OCI-LY7 (cell line): Measurements from ENCODE around the gene FBXO11. TPM values are rescaled to one million over a fixed set of nuclear protein-coding genes. Genes with fewer than 3 reads are reported as not detected.

Experiments
- BruUV-seq: library from RNA; stranded (reverse); fragments of 400-500 nt; replicated peaks from 2 replicates; lab custom pipeline; 2021; lab: Mats Ljungman, UMichigan
- CTCF ChIA-PET: fragments of 300-600 bp; sonication (Branson Sonifier 250); formaldehyde crosslinking; loops from one replicate; lab custom pipeline; 2022; ENCODE audit warnings: antibody characterized with exemption; ENCODE audit not compliant: unreplicated experiment; lab: Charles Lee
- POLR2A ChIA-PET: fragments of 300-600 bp; sonication (Branson Sonifier 250); formaldehyde crosslinking; loops from one replicate; lab custom pipeline; 2022; ENCODE audit warnings: antibody characterized with exemption; lab: Charles Lee
- DNase-seq: peaks from one replicate; pipeline ENCODE4 v3.0.0-alpha.2; 2015; ENCODE audit warnings: low spot score
- H2AFZ ChIP-seq: fragments of 200-600 bp; sonication (generic), shearing (Covaris generic); 2 replicates; pipeline ENCODE4 v1.6.1; 2014; ENCODE audit warnings: mild to moderate bottlenecking, antibody characterized with exemption, low read length, moderate library complexity
- H3K27ac ChIP-seq: fragments of 200-600 bp; sonication (generic); 2 replicates; pipeline ENCODE4 v1.5.1; 2014; ENCODE audit warnings: mixed run types, low read depth, mild to moderate bottlenecking, moderate library complexity, low read length, inconsistent platforms; ENCODE audit not compliant: poor library complexity, severe bottlenecking
- H3K36me3 ChIP-seq: fragments of 200-600 bp; sonication (generic); 2 replicates; pipeline ENCODE4 v1.6.1; 2014; ENCODE audit warnings: mild to moderate bottlenecking, antibody characterized with exemption, low read length, moderate library complexity, mixed read lengths; ENCODE audit not compliant: insufficient read depth
- H3K4me1 ChIP-seq: fragments of 200-600 bp; sonication (generic); 2 replicates; pipeline ENCODE4 v1.5.1; 2014; ENCODE audit warnings: mild to moderate bottlenecking, low read length; ENCODE audit not compliant: insufficient read depth, poor library complexity, severe bottlenecking
- H3K4me2 ChIP-seq: fragments of 200-600 bp; sonication (generic); 2 replicates; pipeline ENCODE4 v1.6.1; 2014; ENCODE audit warnings: mild to moderate bottlenecking, low read length
- H3K4me3 ChIP-seq: fragments of 200-600 bp; sonication (generic); 2 replicates; pipeline ENCODE4 v1.5.1; 2014; ENCODE audit warnings: mild to moderate bottlenecking, low read depth, low read length; ENCODE audit not compliant: poor library complexity, severe bottlenecking
- H3K79me2 ChIP-seq: fragments of 200-600 bp; sonication (generic); 2 replicates; pipeline ENCODE4 v1.6.1; 2016; ENCODE audit warnings: low read depth, mild to moderate bottlenecking, low read length, moderate library complexity, mixed read lengths; ENCODE audit not compliant: insufficient read depth
- H3K9me2 ChIP-seq: fragments of 200-600 bp; sonication (generic); 2 replicates; pipeline ENCODE4 v1.6.1; 2016; ENCODE audit warnings: mild to moderate bottlenecking, low read length, mixed read lengths; ENCODE audit not compliant: insufficient read depth
- H3K9me3 ChIP-seq: fragments of 200-600 bp; sonication (generic); 2 replicates; pipeline ENCODE4 v1.6.1; 2014; ENCODE audit warnings: mild to moderate bottlenecking, mixed run types, low read length, mixed read lengths
- H4K20me1 ChIP-seq: fragments of 200-600 bp; sonication (generic); 2 replicates; pipeline ENCODE4 v1.6.1; 2014; ENCODE audit warnings: mild to moderate bottlenecking, antibody characterized with exemption, low read length, moderate library complexity, mixed read lengths; ENCODE audit not compliant: insufficient read depth
- EZH2phosphoT487 ChIP-seq: fragments of 200-600 bp; sonication (generic); IDR thresholded peaks from 2 replicates; pipeline ENCODE4 v1.6.1; 2018; ENCODE audit warnings: low read depth, borderline replicate concordance, mild to moderate bottlenecking, mixed run types, antibody characterized with exemption, low read length, moderate library complexity, mixed read lengths
- intact Hi-C: fragments of 100-400 bp; cut with micrococcal nuclease; formaldehyde crosslinking; loops from one replicate; pipeline ENCODE4 v1.10.0; 2022; ENCODE audit not compliant: unreplicated experiment
- total RNA-seq, 2 experiments: library from RNA; depleted of rRNA in 1 of 2; stranded (reverse); fragments of >200 nt in 1 of 2; shearing (Covaris generic) in 1 of 2; gene quantifications; 2 replicates each; pipeline ENCODE4 v1.2.3, GENCODE V29; 2014 to 2022
- TF ChIP-seq, protein P1 (sequence below): fragments of 200-600 bp; sonication (generic); conservative IDR thresholded peaks from 2 replicates; pipeline ENCODE4 v1.5.1; 2014; ENCODE audit warnings: mild to moderate bottlenecking, antibody characterized with exemption, low read length, moderate library complexity, mixed read lengths

Gene FBXO11
- total RNA-seq, 2 experiments from 2014 or later, result 31.9 to 73.2 TPM

DNA sequence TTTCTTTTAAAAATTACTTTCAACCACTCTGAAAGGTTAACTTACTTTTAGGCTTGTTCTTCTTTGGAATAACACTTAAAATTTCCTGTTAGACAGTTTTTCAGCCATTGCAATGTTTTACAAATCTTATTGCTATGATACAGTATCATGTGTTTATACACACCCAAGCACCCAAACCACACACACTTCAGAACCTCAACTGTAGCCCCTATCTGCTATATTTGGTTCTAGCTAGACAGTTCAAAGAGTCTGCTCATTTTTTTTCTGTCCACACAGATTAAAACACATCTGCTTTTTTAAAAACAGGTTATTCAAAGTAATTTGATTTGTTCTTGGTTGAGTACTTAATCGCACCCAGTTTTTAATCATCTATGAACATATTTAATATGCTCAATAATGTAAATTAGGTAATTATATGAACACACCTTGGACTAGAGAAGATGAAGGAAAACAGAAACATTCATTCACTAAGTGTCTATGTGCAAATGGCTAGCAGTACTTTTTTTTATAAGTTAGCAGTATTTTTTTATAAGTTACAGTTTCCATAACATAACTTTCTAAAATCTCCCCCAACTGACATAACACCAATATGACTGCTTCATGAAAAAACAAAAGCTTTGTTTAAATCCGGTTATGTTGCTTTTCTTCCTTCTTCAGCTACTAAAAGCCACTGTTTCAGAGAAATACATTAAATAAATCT lies 17.6 kb downstream of the FBXO11 start:
- Histone ChIP-seq H3K4me1 (peaks cover 32% of the 10 kb centered on the region), H3K4me3 (no peak overlapping the region), H4K20me1 (peaks cover 35% of the 10 kb centered on the region), H2AFZ (no peak overlapping the region), H3K9me3 (no peaks in the 10 kb centered on the region), H3K36me3 (peaks cover 51% of the 10 kb centered on the region), H3K27ac (no peak overlapping the region), H3K79me2 (peaks cover 99% of the 10 kb centered on the region), H3K4me2 (no peak overlapping the region), H3K9me2 (no peaks in the 10 kb centered on the region)
- intact Hi-C loops, result no loop called here
- POLR2A ChIA-PET, result interaction anchor here (0.6 to 2.0 kb wide), 7 partner anchors 8 to 434 kb away, joined by 3 to 10 read pairs (median 6); no protein-coding TSS in a partner anchor
- CTCF ChIA-PET, result interaction anchor here (0.6 kb wide), 1 partner anchor 35 kb away, joined by 3 read pairs; no protein-coding TSS in a partner anchor
- DNase-seq, result no peak
- TF ChIP-seq, protein P1, sequence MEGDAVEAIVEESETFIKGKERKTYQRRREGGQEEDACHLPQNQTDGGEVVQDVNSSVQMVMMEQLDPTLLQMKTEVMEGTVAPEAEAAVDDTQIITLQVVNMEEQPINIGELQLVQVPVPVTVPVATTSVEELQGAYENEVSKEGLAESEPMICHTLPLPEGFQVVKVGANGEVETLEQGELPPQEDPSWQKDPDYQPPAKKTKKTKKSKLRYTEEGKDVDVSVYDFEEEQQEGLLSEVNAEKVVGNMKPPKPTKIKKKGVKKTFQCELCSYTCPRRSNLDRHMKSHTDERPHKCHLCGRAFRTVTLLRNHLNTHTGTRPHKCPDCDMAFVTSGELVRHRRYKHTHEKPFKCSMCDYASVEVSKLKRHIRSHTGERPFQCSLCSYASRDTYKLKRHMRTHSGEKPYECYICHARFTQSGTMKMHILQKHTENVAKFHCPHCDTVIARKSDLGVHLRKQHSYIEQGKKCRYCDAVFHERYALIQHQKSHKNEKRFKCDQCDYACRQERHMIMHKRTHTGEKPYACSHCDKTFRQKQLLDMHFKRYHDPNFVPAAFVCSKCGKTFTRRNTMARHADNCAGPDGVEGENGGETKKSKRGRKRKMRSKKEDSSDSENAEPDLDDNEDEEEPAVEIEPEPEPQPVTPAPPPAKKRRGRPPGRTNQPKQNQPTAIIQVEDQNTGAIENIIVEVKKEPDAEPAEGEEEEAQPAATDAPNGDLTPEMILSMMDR, result no peak
- no peak for TF ChIP-seq EZH2phosphoT487
- no TSS peak for BruUV-seq

DNA sequence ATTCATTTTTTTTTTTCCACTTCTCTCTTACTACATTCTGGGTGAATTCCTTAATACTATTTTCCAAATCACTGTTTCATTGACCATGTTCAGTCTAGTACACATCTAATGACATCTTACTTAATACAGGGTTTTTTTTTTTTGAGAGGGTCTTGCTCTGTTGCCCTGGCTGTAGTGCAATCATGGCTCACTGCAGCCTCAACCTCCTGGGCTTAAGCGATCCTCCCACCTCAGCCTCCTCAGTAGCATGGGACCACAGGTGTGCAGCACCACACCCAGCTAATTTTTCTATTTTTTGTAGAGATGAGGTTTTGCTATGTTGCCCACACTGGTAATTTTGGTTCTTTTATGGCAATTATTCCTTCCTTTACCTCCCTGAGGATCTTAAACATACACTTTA lies 29.4 kb downstream of the FBXO11 start:
- ChIA-PET CTCF (no interaction called here), POLR2A (interaction anchor here (0.7 to 1.2 kb wide), 4 partner anchors 10 to 31 kb away, joined by 4 to 9 read pairs (median 4); no protein-coding TSS in a partner anchor)
- H3K4me2 ChIP-seq, result no peak overlapping the region
- H3K79me2 ChIP-seq, result peaks cover 85% of the 10 kb centered on the region
- H3K36me3 ChIP-seq, result peaks cover 49% of the 10 kb centered on the region
- peaks cover 8% of the 10 kb centered on the region; the same call in 1 of the 2 replicates for H4K20me1 ChIP-seq
- TF ChIP-seq EZH2phosphoT487, result no peak
- TF ChIP-seq, protein P1, result no peak
- no TSS peak for BruUV-seq
- no peaks in the 10 kb centered on the region for H3K9me3 ChIP-seq
- no peak overlapping the region for H3K27ac ChIP-seq
- no peak overlapping the region for H3K4me3 ChIP-seq
- intact Hi-C loops, result no loop called here
- no peak overlapping the region for H2AFZ ChIP-seq
- no peak for DNase-seq
- H3K4me1 ChIP-seq, result no peaks in the 10 kb centered on the region
- no peaks in the 10 kb centered on the region for H3K9me2 ChIP-seq

DNA sequence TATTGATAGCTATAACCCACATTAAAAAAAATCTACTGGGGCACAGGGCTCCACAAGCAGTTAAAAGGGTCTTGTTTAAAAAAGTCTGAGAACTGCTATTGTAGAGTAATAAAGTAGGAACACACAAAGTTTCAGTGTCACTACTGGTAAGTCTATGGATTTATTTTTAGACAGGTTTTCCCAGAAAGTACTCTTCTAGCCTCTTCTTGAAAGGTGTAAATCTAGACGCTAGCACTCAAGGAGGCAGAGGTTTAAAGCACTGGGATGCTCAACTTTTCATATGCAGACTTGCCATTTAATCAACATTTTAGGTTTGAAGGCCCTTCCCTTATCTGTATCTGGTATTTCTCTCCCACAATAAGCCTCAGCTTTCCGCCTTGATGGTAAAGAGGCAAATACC lies 33.4 kb downstream of the FBXO11 start:
- no peaks in the 10 kb centered on the region for H3K9me2 ChIP-seq
- no peak overlapping the region for H2AFZ ChIP-seq
- no peaks in the 10 kb centered on the region for H3K9me3 ChIP-seq
- peaks cover 61% of the 10 kb centered on the region for H3K36me3 ChIP-seq
- peaks cover 12% of the 10 kb centered on the region for H4K20me1 ChIP-seq
- H3K4me2 ChIP-seq, result no peak overlapping the region
- H3K4me1 ChIP-seq, result peaks cover 3% of the 10 kb centered on the region
- CTCF ChIA-PET, result no interaction called here
- no peak overlapping the region for H3K4me3 ChIP-seq
- H3K79me2 ChIP-seq, result peaks cover 79% of the 10 kb centered on the region
- intact Hi-C loops, result no loop called here
- POLR2A ChIA-PET, result interaction anchor here (1.2 kb wide), 1 partner anchor 13 kb away, joined by 6 read pairs; no protein-coding TSS in a partner anchor
- no TSS peak for BruUV-seq
- no peak overlapping the region for H3K27ac ChIP-seq
- TF ChIP-seq, protein P1, result no peak
- no peak for TF ChIP-seq EZH2phosphoT487
- DNase-seq, result no peak
